OCI-LY3 (cell line): ENCODE measurements around the gene C17orf113.

Experiments used
- H2AFZ ChIP-seq: fragments of 200-600, 300-600 bp; shearing (Covaris generic); 2 replicates; pipeline ENCODE4 v1.6.0; 2014; ENCODE audit warnings: antibody characterized with exemption, low read depth, low read length
- H3K27ac ChIP-seq: fragments of 200-600, 300-600 bp; sonication (generic); 2 replicates; pipeline ENCODE4 v1.5.1; 2014; ENCODE audit warnings: mild to moderate bottlenecking, low read length, moderate library complexity, mixed read lengths
- H3K27me3 ChIP-seq: fragments of 200-600, 300-600 bp; sonication (generic); 2 replicates; pipeline ENCODE4 v1.6.1; 2014; ENCODE audit warnings: low read depth, low read length, mixed read lengths
- H3K36me3 ChIP-seq: fragments of 200-600, 300-600 bp; sonication (generic); replicated peaks from 2 replicates; pipeline ENCODE3; 2014; ENCODE audit warnings: low read depth, low read length, mixed read lengths
- H3K4me1 ChIP-seq: fragments of 300-600, 200-600 bp; sonication (generic); 2 replicates; pipeline ENCODE4 v1.6.1; 2014; ENCODE audit warnings: low read length, mixed read lengths
- H3K4me2 ChIP-seq: fragments of 200-600, 300-600 bp; sonication (generic); 2 replicates; pipeline ENCODE4 v1.6.1; 2014; ENCODE audit warnings: low read length, mixed read lengths
- H3K4me3 ChIP-seq: fragments of 300-600, 200-600 bp; sonication (generic); 2 replicates; pipeline ENCODE4 v1.5.1; 2014; ENCODE audit warnings: antibody characterized with exemption, mild to moderate bottlenecking, low read length, moderate library complexity
- H3K79me2 ChIP-seq: fragments of 300-600, 200-600 bp; shearing (Covaris generic); 2 replicates; pipeline ENCODE4 v1.6.1; 2014; ENCODE audit warnings: mild to moderate bottlenecking, low read length, mixed read lengths
- H3K9ac ChIP-seq: fragments of 300-600, 200-600 bp; shearing (Covaris generic); 2 replicates; pipeline ENCODE4 v1.6.0; 2014; ENCODE audit warnings: mild to moderate bottlenecking, low read length, moderate library complexity
- H3K9me3 ChIP-seq: fragments of 200-600, 300-600 bp; shearing (Covaris generic); 2 replicates; pipeline ENCODE4 v1.6.1; 2014; ENCODE audit warnings: low read length, mixed read lengths; ENCODE audit not compliant: insufficient read depth
- H4K20me1 ChIP-seq: fragments of 200-600, 300-600 bp; sonication (generic); 2 replicates; pipeline ENCODE4 v1.6.1; 2016; ENCODE audit warnings: low read length, mixed read lengths; ENCODE audit not compliant: insufficient read depth
- CTCF ChIP-seq: fragments of 200-600, 300-600 bp; sonication (generic); IDR thresholded peaks from 2 replicates; pipeline ENCODE4 v1.5.1; 2014; ENCODE audit warnings: antibody characterized with exemption, low read length, low read depth
- EZH2phosphoT487 ChIP-seq: fragments of 200-600 bp; shearing (Covaris generic); IDR thresholded peaks from 2 replicates; pipeline ENCODE4 v1.6.1; 2018; ENCODE audit warnings: antibody characterized with exemption, mixed run types, low read depth

The C17orf113 gene

GRCh38 chr17:42038221-42038973 lies 12.0 kb downstream of the C17orf113 start:
- Histone ChIP-seq H4K20me1 (peaks cover 19% of the 10 kb centered on the region), H3K36me3 (peaks cover 29% of the 10 kb centered on the region), H3K4me3 (no peak overlapping the region), H3K4me2 (no peak overlapping the region), H3K4me1 (no peaks in the 10 kb centered on the region), H3K79me2 (no peaks in the 10 kb centered on the region), H3K27me3 (no peaks in the 10 kb centered on the region), H3K27ac (0 out of 2 replicates have a peak overlapping the region, but pooled peaks have one; percentile 23), H2AFZ (no peak overlapping the region), H3K9me3 (no peaks in the 10 kb centered on the region), H3K9ac (no peak overlapping the region)
- TF ChIP-seq CTCF (no peak), EZH2phosphoT487 (no peak)

GRCh38 chr17:42034059-42034458 lies 16.3 kb downstream of the C17orf113 start:
- H2AFZ ChIP-seq = no peak overlapping the region
- H3K27me3 ChIP-seq = no peaks in the 10 kb centered on the region
- no peaks in the 10 kb centered on the region for H3K9me3 ChIP-seq
- TF ChIP-seq EZH2phosphoT487 (no peak), CTCF (no peak)
- no peaks in the 10 kb centered on the region for H4K20me1 ChIP-seq
- no peak overlapping the region for H3K9ac ChIP-seq
- H3K4me2 ChIP-seq = no peak overlapping the region
- peaks cover 28% of the 10 kb centered on the region for H3K36me3 ChIP-seq
- no peak overlapping the region for H3K27ac ChIP-seq
- no peaks in the 10 kb centered on the region for H3K79me2 ChIP-seq
- H3K4me3 ChIP-seq = no peak overlapping the region
- H3K4me1 ChIP-seq = no peaks in the 10 kb centered on the region

- no peak for TF ChIP-seq EZH2phosphoT487
- no peak for TF ChIP-seq CTCF
- Histone ChIP-seq H3K36me3 (peaks cover 45% of the 10 kb centered on the region), H3K79me2 (no peaks in the 10 kb centered on the region), H3K27me3 (no peaks in the 10 kb centered on the region), H4K20me1 (no peaks in the 10 kb centered on the region), H3K27ac (no peak overlapping the region), H2AFZ (no peak overlapping the region), H3K4me1 (no peaks in the 10 kb centered on the region), H3K9me3 (no peaks in the 10 kb centered on the region), H3K4me3 (no peak overlapping the region), H3K4me2 (no peak overlapping the region), H3K9ac (no peak overlapping the region)
These were observed 18.8 kb downstream of the C17orf113 start for GRCh38 chr17:42031584-42031983.

GRCh38 chr17:42028791-42029127 lies 21.6 kb downstream of the C17orf113 start:
- 0 out of 2 replicates have a peak, but pooled peaks have one; percentile 2 for TF ChIP-seq CTCF
- no peak for TF ChIP-seq EZH2phosphoT487
- H3K4me2 ChIP-seq = no peak overlapping the region
- no peaks in the 10 kb centered on the region for H3K9me3 ChIP-seq
- H4K20me1 ChIP-seq = no peaks in the 10 kb centered on the region
- H3K36me3 ChIP-seq = peaks cover 54% of the 10 kb centered on the region
- H3K27me3 ChIP-seq = no peaks in the 10 kb centered on the region
- no peak overlapping the region for H3K4me3 ChIP-seq
- no peak overlapping the region for H2AFZ ChIP-seq
- peaks cover 20% of the 10 kb centered on the region for H3K4me1 ChIP-seq
- H3K79me2 ChIP-seq = no peaks in the 10 kb centered on the region
- H3K27ac ChIP-seq = no peak overlapping the region
- H3K9ac ChIP-seq = no peak overlapping the region
